Measurements from ENCODE around the gene EPX.
"Not testable (repeated sequence)": the region's sequence is repeated elsewhere in the genome, so short reads cannot be mapped to it uniquely, and the experiment has no call there.

Gene EPX

GRCh38 chr17:58192612-58193011 is at the start of gene EPX:
Gene EPX, plus strand, starts transcription at chr17:58192726. Its CDS starts 121 bp downstream, at chr17:58192847.
- DNase-seq (ENCODE audit: low read depth): no peak
- TF ChIP-seq, protein P1, sequence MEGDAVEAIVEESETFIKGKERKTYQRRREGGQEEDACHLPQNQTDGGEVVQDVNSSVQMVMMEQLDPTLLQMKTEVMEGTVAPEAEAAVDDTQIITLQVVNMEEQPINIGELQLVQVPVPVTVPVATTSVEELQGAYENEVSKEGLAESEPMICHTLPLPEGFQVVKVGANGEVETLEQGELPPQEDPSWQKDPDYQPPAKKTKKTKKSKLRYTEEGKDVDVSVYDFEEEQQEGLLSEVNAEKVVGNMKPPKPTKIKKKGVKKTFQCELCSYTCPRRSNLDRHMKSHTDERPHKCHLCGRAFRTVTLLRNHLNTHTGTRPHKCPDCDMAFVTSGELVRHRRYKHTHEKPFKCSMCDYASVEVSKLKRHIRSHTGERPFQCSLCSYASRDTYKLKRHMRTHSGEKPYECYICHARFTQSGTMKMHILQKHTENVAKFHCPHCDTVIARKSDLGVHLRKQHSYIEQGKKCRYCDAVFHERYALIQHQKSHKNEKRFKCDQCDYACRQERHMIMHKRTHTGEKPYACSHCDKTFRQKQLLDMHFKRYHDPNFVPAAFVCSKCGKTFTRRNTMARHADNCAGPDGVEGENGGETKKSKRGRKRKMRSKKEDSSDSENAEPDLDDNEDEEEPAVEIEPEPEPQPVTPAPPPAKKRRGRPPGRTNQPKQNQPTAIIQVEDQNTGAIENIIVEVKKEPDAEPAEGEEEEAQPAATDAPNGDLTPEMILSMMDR (conservative IDR thresholded peaks at IDR 0.05; ENCODE audit: control insufficient read depth, insufficient read depth, low read depth, low read length): no peak
- H3K4me3 ChIP-seq (ENCODE audit: control insufficient read depth, low read depth, low read length): no peak within 1 kb of the TSS

- DNase-seq (ENCODE audit: low read depth): not testable (repeated sequence)
Observed at GRCh38 chr17:58143335-58143734, 49.2 kb upstream of the EPX start.

DNA sequence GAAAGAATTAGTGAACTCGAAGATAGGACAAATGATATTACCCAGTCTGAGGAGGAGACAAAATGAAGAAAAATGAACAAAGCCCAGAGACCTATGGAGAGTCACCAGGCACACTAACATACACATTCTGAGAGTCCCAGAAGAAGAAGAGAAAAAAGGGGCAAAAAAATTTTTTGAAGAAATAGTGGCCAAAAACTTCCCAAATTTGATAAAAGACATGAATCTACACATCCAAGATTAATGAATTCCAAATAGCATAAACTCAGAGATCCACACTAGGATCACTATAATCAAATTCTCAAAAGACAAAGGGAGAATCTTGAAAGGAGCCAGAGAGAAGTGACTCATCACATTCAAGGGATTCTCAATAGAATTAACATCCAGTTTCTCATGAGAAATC is 47.7 kb upstream of the EPX start:
- TF ChIP-seq, protein P1 (conservative IDR thresholded peaks at IDR 0.05; ENCODE audit: control insufficient read depth, insufficient read depth, low read depth, low read length): no peak
- no peak for DNase-seq (ENCODE audit: low read depth)
- H3K4me3 ChIP-seq (ENCODE audit: control insufficient read depth, low read depth, low read length): no peak overlapping the region

More at GRCh38 chr17:58143335-58143734, 49.2 kb upstream of the EPX start:
- H3K4me3 ChIP-seq (ENCODE audit: control insufficient read depth, low read depth, low read length): not testable (repeated sequence)

- H3K4me3 ChIP-seq (ENCODE audit: control insufficient read depth, low read depth, low read length): no peak within 1 kb of the TSS
- no peak for DNase-seq (ENCODE audit: low read depth)
- TF ChIP-seq, protein P1 (conservative IDR thresholded peaks at IDR 0.05; ENCODE audit: control insufficient read depth, insufficient read depth, low read depth, low read length): no peak
Observed at GRCh38 chr17:58147930-58148434, 44.5 kb upstream of the EPX start, which contains the start of gene OR4D1. Gene OR4D1, plus strand, starts transcription at chr17:58148384. Its CDS starts 6,770 bp downstream, at chr17:58155154.

DNA sequence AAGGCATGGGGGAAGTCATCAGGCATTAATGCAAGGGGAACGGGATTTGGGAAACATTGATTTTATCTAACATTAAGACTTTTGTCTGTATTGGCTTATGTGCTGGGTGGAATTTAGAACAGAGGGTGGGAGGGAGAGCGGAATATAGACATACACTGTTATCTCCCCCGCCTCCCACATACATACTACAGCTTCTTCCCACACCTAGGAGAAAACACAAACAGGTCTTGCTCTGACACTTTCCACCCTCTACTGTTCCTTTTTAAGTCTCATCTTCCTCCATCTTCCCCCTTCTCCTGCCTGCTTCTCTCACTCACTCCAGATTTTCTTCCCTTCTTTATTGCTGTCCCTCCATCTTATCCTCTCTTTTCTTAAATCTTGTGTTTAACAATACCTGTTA is 43.9 kb upstream of the EPX start:
- H3K4me3 ChIP-seq (ENCODE audit: control insufficient read depth, low read depth, low read length): no peak overlapping the region
- TF ChIP-seq, protein P1 (conservative IDR thresholded peaks at IDR 0.05; ENCODE audit: control insufficient read depth, insufficient read depth, low read depth, low read length): no peak
- no peak for DNase-seq (ENCODE audit: low read depth)

DNA sequence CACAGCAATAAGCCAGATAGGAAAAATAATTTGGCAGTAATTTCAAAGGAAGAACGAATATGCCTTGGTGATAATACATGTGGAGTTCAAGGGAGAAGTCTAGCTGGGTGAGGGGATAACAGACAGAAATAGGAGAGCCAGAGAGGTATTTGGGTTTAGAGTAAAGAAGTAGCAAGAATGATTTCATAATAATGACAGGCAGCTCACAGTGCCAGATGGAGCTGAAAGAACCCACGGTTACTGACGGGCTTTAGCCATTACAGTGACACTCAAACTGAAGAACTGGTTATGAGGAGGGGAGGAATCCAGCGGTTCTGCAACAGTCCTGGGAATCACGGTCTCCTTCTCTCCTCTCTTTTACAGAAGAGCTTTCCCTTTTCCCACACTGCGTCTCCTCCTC is 42.1 kb upstream of the EPX start:
- TF ChIP-seq, protein P1 (conservative IDR thresholded peaks at IDR 0.05; ENCODE audit: control insufficient read depth, insufficient read depth, low read depth, low read length): no peak
- H3K4me3 ChIP-seq (ENCODE audit: control insufficient read depth, low read depth, low read length): no peak overlapping the region

DNA sequence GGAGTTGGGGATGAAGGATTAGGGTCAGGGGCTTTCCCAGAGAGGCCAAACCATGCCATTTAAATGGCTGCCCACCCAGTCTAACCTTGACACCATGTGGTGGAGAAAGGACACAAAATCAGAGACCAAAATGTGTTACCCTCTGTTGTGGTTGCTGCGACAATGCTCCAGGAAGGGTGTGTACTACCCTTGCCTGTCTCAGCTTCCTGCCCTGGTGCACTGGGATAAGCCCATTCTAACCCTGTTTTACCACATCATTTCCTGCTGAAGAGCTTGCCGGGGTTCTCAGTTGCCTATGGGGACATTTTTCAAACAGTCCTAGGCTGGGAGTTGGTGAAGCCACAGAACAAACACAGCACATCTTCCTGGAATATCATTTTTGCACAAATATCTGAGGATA is 39.5 kb upstream of the EPX start:
- DNase-seq (ENCODE audit: low read depth): no peak
- no peak overlapping the region for H3K4me3 ChIP-seq (ENCODE audit: control insufficient read depth, low read depth, low read length)
- TF ChIP-seq, protein P1 (conservative IDR thresholded peaks at IDR 0.05; ENCODE audit: control insufficient read depth, insufficient read depth, low read depth, low read length): no peak

More for the DNA sequence above, 42.1 kb upstream of the EPX start:
- DNase-seq (ENCODE audit: low read depth): no peak

Data from fibroblast of mammary gland (primary cell).